Activated effector memory CD4-positive, alpha-beta T cell treated with Interleukin-2 at 50 U/mL for 16 hours (primary cell): ENCODE results near the gene PRDM13.
"Not testable (repeated sequence)": the region's sequence is repeated elsewhere in the genome, so short reads cannot be mapped to it uniquely, and the experiment has no call there.

Experiments used
- DNase-seq: peaks from one replicate; pipeline ENCODE4 v3.0.0-alpha.2; 2020

Gene PRDM13

GRCh38 chr6:99641270-99641669 is 34.6 kb downstream of the PRDM13 start:
- DNase-seq = no peak

- DNase-seq = no peak
These were observed 39.4 kb downstream of the PRDM13 start for GRCh38 chr6:99645986-99646385.

- not testable (repeated sequence) for DNase-seq
These were observed 43.5 kb downstream of the PRDM13 start for GRCh38 chr6:99650091-99650571.

DNA sequence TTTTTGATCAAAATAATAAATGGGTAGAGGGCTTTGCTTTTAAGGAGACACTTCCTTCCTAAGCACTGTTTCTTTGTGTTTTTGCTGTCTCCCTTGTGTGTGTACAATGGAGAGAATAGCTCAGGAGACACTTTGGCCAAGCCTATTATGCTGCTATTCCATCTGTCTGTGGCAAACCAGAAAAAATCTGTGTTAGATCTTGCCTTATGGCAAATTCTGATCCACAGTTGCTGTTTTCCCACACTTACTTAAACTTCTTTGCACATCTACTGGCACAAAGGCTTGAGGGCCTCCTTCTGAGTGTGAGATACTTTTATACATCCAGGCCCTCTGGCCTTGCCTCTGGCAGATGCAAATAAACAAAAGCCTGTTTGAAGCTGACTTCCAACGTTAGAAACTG is 53.6 kb downstream of the PRDM13 start:
- no peak for DNase-seq

- no peak for DNase-seq
These were observed 55.2 kb downstream of the PRDM13 start for GRCh38 chr6:99661870-99662269.

GRCh38 chr6:99662616-99663015 is 56.0 kb downstream of the PRDM13 start:
- DNase-seq = no peak
